Stimulated activated CD8-positive, alpha-beta memory T cell treated with anti-CD3 and anti-CD28 coated beads, Interleukin-7, amount 100 ng/mL, for 1 hour (primary cell): Measurements from ENCODE around the gene CAST.
"Not testable (repeated sequence)": the region's sequence is repeated elsewhere in the genome, so short reads cannot be mapped to it uniquely, and the experiment has no call there.

Experiments
- DNase-seq, 2 donors: peaks; one replicate each; pipeline ENCODE4 v3.0.0-alpha.2; 2020; ENCODE audit warnings: low read depth in 2 of 2

Gene CAST

DNA sequence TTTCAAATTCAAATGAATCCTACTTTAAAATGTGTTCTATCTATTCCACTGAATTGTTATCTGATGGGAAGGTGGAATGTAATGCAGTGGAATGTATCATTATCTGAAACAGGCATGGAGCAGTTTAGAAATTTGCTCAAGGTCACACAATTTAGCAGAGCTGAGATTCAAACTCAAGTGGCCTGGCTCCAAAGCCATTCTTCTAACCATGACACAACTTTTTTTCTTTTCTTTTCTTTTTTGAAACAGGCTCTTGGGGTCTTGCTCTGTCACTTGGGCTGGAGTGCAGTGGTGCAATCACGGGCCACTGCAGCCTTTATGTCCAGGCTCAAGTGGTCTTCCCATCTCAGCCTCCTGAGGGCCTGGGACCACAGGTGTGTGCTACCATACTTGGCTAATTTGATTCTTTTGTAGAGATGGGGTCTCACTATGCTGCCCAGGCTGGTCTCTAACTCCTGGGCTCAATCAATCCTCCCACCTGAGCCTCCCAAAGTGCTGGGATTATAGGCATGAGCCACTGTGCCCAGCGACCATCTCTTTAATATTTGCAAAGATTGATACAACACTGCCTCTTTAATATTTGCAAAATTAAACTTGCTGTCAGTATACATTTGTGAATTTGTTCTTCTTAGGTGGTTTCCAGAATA is 50.0 kb downstream of the CAST start:
- no peak for DNase-seq

DNA sequence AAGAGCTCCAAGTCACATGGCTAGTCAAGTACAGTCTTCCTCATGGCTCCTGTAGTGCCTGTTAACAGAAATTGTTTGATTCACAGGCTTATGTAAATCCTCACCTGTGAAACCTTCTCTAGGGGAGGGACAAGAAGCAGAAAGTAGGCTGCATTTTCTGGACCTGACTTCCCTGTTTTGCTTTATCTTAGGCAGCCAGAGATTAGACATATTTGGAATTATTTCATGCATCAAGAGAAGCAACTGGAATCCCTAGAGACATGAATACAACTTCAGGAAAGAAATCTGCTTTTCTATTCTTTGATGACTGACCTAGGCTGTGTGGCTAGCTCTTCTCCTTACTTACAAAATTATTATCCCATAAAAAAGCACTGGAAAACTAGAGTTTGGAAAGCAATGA is 52.3 kb downstream of the CAST start:
- DNase-seq = no peak

DNA sequence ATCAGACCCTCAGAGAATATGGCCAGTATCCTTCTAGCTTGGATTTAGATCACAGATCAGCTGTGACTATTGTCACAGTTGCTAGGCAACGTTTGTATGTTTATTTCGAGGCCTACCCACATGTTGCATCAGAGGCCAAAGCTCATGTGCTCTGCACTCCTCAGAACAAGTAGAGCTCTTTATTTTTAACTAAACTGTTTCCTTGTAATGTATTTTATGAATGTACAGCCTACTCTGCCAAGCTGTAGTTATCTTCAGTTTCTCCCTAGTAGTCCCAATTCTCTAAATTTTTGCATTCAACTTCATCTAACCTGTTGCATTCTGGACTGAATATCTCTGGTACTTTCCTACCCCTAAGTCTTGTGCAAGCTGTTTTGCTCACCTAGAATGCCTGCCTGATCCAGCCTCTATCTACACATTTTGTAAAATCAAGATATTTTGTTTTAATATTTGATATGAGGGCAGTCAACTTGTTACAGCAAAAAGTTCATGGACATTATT is 52.8 kb downstream of the CAST start:
- DNase-seq = no peak

DNA sequence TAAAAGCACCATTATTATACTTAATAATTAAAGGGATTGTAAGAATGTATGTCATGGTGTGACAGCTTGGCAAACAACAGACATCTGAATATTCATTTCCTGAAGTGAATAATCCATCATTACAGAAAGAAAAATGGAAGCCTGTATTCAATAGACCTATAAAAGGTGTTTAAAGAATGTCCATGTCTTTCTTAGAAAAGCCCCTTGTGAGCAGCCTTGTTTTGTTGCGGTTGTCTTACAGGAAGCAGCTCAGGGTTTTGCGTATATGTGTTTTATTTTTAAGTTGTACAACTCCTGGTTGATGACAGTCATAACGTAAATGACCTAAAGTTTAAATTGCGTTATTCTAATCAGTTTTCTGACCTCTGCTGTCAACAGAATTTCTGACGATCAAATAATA is 53.8 kb downstream of the CAST start:
- no peak for DNase-seq

DNA sequence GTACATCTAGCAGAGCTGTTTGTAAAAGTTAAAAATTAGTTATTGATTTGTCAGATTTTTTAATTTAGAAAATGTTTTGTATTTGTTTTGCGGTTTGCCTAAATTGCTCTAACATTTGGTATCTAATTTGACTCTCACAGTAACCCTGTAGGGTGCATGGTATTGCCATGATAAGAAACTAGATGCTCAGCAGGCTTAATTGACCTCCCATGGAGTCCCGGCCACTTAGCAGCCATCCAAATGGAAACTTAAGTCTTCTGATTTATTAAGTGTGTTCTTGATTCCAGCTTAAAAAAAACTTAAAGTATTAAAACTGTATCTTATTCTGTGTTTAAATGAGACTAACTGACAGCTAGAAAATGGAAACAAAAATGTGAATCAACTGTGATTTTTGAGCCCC is 54.5 kb downstream of the CAST start:
- DNase-seq = no peak

DNA sequence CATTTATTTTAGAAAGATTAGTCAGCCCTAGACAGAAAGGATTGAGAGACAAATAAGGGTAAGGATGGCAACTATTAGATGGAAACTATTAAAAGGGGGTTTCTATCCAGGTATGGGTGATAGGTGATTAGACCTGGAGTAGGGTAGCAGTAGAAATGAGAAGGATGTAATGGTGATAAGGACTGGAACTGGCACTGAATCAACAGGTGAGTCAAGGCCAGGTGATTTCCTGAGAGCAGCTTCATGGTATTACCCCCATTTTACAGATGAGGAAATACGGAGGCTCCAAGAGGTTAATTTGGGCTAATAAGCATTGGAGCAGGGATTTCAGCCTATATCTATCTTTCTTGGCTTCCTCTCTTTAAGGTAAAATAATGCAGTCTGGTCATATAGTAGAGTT is 55.7 kb downstream of the CAST start:
- no peak for DNase-seq

DNA sequence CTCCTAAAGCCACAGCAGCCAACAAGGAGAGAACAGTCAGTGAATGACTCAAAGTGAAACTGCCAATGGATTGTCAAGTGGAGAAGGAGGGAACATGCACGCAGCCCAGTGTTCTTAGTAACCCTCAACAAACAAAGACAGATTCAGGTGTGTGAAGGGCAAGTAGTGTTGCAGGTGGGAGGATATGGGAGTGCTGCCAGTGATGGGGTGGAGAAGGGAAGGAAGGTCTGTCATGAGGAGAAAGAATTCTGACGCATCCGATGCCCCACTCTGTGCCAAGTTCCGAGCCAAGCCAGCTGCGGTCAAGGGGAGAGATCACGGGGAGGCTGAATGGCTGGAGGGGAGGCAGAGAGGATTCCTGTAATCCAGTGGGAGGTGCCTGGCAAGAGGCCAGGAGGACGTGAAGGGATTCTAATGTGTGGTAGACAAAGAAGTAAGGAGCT is 56.5 kb downstream of the CAST start:
- no peak for DNase-seq

DNA sequence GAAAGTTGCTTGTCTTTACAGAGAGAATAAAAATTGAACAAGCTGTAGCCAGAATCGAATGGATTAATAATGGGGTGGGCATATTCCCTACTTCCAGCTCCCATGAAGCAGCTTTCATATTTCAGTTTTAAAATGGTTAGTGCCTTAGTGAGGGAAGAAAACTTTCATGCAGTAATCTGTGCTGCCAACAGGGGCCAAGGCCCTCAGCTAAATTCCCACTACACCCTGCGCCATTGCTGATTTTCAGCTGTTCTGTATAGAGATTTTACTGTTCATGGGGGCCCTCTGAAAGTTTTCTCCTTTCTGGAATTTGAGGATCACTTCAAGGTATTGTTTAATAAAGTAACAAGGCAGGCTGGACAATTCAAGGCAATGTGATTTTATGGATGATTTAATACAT is 58.2 kb downstream of the CAST start:
- no peak for DNase-seq

DNA sequence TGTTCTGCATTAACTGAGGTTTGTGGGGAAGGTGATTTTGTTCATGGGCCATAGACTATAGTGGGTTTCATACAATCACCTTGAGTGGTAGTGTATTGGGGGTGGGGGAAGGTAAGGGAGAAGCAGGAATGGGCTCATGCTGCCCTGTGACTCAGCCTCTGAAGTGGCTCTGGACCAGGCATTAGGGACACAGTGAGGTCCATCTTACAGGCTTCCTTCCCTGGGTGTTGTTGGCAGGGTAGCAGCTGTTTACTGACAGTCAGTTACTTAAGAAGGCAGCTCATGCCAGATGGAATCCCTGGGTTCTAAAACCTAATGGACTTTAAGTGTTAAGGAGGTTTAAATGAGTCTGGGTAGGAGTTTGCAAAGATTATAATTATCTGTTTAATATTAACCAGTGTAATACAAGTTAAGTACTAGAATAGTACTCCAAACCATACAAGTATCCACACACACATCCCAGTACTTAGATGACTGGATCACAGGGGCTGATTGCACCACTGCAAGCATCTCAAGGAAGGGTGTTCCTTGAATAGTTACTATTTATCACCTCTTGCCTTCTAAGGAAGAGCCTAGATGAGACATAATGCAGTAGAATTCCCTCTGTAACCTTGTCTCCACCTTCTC is 59.3 kb downstream of the CAST start:
- DNase-seq = no peak

DNA sequence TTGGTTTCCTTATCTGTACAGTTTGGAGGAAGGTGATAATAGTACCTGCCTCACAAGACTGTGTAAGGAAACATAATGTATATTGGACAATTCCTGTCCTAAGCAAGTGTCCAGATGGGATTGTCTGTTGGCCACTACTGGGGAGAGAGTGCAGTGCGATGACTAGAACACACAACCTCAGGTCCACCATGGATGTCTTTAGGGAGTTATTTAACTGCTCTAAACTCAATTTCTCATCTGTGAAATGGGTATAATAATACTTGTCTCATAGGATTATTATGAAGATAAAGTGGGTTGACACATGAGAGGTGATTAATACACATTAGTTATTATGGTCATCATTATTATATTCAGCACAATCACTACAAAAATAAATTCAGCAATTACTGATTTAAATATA is 63.1 kb downstream of the CAST start:
- no peak for DNase-seq

DNA sequence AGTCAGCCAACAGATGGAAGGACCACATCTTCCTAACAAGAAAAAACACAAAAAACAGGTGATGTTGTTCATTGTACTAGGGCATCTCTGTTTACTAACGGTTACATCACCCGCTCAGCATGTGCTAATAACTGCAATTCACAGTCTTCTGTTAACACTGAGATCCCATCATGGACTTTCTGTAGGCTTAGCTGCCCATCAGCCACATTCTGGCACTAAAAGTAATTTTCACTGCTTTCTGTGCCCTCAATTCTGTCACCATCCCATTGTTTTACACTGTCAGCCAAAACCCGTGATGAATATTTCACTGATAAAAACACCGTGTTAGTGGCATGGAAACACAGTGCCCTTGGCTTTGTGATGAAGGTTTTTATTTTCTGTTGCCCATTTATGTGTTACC is 64.6 kb downstream of the CAST start:
- DNase-seq = no peak

DNA sequence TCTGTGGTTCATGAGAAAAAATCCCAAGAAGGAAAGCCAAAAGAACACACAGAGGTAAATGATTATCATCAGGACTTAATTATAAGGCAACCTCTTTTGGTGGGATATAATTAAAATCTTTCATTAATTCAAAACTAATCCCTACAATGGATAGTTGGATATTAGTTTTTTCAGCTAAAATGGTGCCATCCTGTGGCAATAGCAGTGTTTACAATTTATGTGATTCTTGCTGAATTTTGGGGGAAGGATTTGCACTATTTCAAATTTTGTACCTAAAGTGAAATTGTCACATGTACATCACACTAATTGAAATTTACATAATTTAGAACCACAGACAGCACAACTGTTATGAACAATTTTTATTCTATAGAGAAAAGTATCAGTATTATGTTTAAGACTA is 67.0 kb downstream of the CAST start:
- DNase-seq = no peak

DNA sequence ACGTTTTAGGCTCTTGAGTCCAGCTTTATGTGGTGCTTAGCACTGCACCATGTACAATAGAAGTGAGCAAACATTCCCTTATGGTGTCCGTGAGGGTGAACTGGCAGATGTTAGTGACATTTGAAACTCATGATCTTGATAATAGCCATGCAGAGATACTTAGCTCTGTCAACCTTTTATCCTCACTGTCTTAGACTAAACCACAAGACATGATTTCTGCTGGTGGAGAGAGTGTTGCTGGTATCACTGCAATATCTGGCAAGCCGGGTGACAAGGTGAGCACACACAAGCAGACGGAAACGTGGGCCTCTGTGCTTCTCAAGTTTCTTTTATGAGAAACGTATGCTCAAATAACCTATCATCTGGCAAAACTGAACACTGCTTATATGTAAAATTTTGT is 68.4 kb downstream of the CAST start:
- no peak for DNase-seq

DNA sequence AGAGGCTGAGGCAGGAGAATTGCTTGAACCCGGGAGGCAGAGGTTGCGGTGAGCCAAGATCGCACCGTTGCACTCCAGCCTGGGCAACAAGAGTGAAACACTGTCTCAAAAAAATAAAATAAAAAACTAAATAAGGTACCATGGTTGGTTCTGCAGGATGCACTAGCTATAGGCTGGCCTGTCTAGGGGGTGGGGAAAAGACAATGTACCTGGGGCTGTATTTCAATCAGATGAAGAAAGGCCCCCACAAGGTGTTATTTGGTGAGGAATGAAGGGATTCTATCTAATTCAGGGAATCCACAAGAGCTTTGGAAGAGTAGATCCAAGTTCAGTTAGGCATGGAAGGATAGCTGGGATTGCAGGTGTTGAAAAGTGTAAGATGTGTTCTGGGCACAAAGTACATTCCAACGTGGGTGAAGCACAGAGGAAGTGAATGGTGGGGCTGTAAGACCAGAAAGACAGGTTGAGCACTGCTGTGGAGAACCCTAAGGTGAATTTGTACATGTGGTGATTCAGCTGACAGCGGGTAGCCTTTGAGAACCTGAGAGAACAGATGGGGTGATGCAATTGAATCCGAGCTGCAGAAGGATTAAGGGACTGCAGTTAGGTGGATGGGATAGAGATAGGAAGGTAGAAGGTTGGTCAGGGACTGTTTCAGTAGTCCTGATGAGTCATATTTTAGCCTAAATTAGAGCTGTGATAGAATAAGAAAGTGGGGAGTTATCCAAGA is 71.8 kb downstream of the CAST start:
- no peak for DNase-seq

DNA sequence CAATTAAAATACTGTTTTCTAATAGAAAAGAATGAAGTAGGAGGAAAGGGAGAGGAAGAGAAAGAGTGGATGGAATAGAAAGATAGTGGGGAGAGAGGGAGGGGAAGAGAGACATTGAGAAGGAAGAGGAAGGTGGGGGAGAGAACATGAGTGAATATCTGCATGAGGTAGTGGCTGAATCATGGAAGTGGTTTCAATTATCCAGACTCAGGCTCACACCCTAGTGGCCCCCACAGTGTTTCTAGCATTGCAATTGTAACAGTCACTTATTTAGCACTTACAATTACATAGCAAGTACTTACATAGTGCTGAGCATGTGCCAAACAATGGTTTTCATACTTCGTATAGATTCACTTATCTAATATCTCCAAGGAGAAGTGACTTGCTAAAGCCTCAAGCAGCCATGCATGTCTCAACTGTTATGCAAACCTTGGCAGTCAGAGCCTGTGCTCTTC is 72.7 kb downstream of the CAST start:
- DNase-seq = no peak

DNA sequence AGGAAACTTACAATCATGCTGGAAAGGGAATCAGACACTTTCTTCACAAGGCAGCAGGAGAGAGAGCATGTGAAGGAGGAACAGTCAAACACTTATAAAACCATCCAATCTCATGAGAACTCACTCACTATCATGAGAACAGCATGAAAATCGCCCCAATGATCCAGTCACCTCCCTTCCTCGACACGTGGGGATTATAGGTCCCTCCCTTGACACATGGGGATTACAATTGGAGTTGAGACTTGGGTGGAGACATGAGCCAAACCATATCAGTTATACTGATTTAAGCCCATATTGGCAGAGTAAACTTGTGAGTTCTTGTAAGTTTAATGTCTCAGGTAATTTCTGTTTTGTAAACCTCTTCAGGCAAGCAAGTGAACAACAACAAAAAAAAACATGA is 74.8 kb downstream of the CAST start:
- no peak for DNase-seq

DNA sequence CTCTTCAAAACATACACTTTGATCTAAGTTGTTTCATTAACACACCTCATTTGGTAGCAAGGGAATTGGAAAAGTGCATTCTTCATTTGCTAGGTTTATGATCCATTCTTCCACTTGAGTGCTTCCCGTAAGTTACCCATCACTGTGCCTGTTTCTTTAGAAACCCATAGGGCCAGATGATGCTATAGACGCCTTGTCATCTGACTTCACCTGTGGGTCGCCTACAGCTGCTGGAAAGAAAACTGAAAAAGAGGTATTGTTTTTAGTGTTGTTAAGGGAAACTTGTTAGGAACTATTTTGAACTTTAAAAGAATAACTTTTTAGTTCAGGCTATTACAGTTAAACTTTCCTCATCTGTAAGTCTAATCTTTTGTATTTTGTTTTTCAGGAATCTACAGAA is 78.9 kb downstream of the CAST start:
- DNase-seq = no peak

DNA sequence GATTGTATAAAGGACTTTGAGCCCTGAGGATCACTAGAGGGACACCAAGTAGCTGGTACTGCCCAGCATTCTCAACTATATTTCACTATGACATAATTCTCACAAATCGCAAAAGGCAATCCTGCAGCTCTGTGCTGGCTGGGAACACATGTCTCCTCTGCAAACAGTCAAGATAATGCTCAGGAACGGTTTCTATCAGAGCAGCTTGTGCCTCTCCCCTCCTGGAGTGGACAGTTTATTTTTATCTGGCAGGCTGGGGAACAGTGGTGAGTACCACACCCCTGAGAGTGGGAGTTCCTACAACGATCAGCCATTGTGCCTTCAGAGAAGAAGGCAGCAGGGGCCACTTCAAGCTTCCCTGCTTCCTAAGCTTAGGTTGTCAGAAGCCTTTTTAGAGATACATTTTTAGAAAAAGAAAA is 79.7 kb downstream of the CAST start:
- no peak for DNase-seq

DNA sequence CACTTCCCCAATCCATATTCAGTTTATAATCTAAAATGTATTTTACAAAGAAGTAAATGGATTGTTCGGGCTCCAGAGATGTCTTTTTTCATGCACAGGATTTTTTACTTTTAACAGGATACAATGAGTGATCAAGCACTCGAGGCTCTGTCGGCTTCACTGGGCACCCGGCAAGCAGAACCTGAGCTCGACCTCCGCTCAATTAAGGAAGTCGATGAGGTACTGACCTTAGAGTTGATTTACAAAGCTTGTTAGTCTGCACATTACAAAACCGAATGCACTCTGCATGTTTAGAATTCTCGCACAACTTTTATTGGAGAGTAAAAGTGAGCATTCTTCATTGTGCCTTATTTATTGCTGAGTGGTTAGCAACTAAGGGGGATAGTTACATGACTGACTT is 80.4 kb downstream of the CAST start:
- no peak for DNase-seq

DNA sequence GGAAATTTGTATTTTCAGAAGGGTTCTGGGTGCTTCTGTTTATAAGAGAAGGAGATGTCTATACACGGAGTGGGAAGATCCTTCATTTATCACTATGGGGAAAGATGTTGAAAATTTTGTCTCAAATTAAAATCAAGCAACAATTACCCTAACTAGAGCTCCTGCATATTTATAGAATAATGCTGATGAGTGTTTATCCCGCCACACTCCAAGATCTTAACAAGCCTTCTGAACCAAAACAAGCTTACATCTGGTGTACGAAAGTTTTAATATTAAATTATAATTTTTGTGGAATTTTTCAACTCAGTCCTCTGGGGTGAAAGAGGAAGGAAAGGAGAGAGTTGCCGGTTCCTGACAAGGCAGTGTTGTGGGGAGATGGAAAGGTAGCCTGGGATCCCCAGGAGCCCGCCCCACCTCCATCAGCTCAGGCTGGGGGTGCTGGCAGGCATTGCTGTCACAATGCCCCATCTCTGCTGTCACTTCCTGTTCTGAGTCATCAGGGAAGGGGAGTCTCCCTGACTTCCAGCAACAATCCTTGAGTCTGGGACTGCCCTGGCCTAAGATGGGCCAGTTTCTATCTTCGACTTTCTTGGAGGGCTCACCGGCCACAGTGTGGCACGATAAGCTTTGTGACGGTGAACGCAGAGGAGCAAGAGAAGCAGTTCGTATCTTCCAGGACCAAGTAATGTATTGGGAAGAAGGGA is 81.0 kb downstream of the CAST start:
- no peak for DNase-seq

DNA sequence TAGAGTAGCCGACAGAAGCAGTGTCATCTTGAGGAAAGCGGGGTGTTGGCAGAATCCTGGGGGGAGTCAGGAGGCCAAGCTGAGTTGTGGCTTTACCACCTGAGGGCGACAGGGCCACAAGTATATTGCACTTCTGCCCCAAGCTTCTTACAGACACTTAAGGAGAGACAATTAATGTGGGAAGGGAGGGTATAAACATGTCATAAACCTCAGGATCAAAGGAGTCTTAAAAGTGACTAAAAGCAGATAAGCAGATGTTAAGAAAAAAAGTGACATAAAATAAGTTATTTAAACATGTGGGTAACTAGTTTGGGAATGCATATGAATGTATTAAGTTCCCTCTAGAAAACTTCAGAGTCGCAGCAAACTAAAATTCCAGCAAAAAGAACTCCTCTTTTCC is 81.6 kb downstream of the CAST start:
- DNase-seq = no peak

DNA sequence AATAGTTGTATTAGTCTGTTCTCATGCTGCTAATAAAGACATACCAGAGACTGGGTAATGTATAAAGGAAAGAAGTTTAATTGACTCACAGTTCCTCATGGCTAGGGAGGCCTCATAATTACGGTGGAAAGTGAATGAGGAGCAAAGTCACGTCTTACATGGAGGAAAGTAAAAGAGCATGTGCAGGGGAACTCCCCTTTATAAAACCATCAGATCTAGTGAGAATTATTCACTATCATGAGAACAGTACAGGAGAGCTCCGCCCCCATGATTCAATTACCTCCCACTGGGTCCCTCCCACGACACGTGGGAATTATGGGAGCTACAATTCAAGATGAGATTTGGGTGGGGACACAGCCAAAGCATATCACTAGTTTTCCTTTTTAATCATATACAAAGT is 82.0 kb downstream of the CAST start:
- not testable (repeated sequence) for DNase-seq
